ENCODE measurements around the gene BLID.

GRCh38 chr11:122082205-122082604 is 33.8 kb downstream of the BLID start:
- TF ChIP-seq EP300 (IDR thresholded peaks at IDR 0.05; ENCODE audit: borderline replicate concordance in 1 of 2, low read depth in 2 of 2, low read length in 2 of 2) (no peak), RFX5 (IDR thresholded peaks at IDR 0.05; ENCODE audit: borderline replicate concordance, low read depth, low read length) (no peak), EGR1 (IDR thresholded peaks at IDR 0.05; ENCODE audit: borderline replicate concordance, low read depth, low read length) (no peak), POLR2A (IDR thresholded peaks at IDR 0.05; ENCODE audit: control extremely low read depth in 1 of 2, low read depth in 2 of 2, low read length in 2 of 2) (no peak), POU5F1 (IDR thresholded peaks at IDR 0.05; ENCODE audit: low read depth, low read length) (no peak), EZH2 (IDR thresholded peaks at IDR 0.05; ENCODE audit: low read depth, low read length, severe bottlenecking) (no peak), E2F6 (IDR thresholded peaks at IDR 0.05) (no peak), YY1 (IDR thresholded peaks at IDR 0.05; ENCODE audit: low read depth, low read length) (no peak), HDAC6 (IDR thresholded peaks at IDR 0.05; ENCODE audit: low read depth, low read length) (no peak)
- TF ChIP-seq, protein P1, sequence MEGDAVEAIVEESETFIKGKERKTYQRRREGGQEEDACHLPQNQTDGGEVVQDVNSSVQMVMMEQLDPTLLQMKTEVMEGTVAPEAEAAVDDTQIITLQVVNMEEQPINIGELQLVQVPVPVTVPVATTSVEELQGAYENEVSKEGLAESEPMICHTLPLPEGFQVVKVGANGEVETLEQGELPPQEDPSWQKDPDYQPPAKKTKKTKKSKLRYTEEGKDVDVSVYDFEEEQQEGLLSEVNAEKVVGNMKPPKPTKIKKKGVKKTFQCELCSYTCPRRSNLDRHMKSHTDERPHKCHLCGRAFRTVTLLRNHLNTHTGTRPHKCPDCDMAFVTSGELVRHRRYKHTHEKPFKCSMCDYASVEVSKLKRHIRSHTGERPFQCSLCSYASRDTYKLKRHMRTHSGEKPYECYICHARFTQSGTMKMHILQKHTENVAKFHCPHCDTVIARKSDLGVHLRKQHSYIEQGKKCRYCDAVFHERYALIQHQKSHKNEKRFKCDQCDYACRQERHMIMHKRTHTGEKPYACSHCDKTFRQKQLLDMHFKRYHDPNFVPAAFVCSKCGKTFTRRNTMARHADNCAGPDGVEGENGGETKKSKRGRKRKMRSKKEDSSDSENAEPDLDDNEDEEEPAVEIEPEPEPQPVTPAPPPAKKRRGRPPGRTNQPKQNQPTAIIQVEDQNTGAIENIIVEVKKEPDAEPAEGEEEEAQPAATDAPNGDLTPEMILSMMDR (IDR thresholded peaks at IDR 0.05; ENCODE audit: control extremely low read depth in 1 of 3, insufficient read depth in 1 of 3, low read depth in 1 of 3, low read length in 3 of 3), result no peak
- TF ChIP-seq, protein P2, sequence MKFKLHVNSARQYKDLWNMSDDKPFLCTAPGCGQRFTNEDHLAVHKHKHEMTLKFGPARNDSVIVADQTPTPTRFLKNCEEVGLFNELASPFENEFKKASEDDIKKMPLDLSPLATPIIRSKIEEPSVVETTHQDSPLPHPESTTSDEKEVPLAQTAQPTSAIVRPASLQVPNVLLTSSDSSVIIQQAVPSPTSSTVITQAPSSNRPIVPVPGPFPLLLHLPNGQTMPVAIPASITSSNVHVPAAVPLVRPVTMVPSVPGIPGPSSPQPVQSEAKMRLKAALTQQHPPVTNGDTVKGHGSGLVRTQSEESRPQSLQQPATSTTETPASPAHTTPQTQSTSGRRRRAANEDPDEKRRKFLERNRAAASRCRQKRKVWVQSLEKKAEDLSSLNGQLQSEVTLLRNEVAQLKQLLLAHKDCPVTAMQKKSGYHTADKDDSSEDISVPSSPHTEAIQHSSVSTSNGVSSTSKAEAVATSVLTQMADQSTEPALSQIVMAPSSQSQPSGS (IDR thresholded peaks at IDR 0.05; ENCODE audit: low read length), result no peak
